SJSA1 (cell line): ENCODE measurements around the gene GALT. TPM values are rescaled to one million over a fixed set of nuclear protein-coding genes. Genes with fewer than 3 reads are reported as not detected.

ENCODE experiments used
- DNase-seq, 2 experiments: peaks; one replicate each; pipeline ENCODE4 v3.0.0-alpha.2; 2015 to 2020; ENCODE audit warnings: low spot score in 2 of 2, low read depth in 1 of 2
- H3K27ac ChIP-seq: fragments of 250-450 bp; sonication (Bioruptor Pico); 2 replicates; pipeline ENCODE4 v1.5.1; 2020; ENCODE audit warnings: mild to moderate bottlenecking, moderate library complexity
- H3K27me3 ChIP-seq: fragments of 250-450 bp; sonication (Bioruptor Pico); replicated peaks from 2 replicates; pipeline ENCODE4 v1.5.1; 2020; ENCODE audit warnings: mild to moderate bottlenecking, moderate library complexity
- H3K36me3 ChIP-seq: fragments of 250-450 bp; sonication (Bioruptor Pico); 2 replicates; pipeline ENCODE4 v1.5.1; 2020; ENCODE audit warnings: mild to moderate bottlenecking
- H3K4me1 ChIP-seq: fragments of 250-450 bp; sonication (Bioruptor Pico); replicated peaks from 2 replicates; pipeline ENCODE4 v1.6.1; 2021; ENCODE audit warnings: mild to moderate bottlenecking
- H3K4me3 ChIP-seq: fragments of 250-450 bp; sonication (Bioruptor Pico); 2 replicates; pipeline ENCODE4 v1.5.1; 2020; ENCODE audit warnings: mild to moderate bottlenecking
- H3K9me3 ChIP-seq: fragments of 250-450 bp; sonication (Bioruptor Pico); replicated peaks from 2 replicates; pipeline ENCODE4 v1.5.1; 2020; ENCODE audit warnings: mild to moderate bottlenecking
- total RNA-seq: library from RNA; depleted of rRNA; stranded (reverse); fragments of >200 nt; shearing (Covaris generic); gene quantifications from 2 replicates; pipeline ENCODE4 v1.2.3, GENCODE V29; 2014

The GALT gene
- total RNA-seq, 1 experiment from 2014 or later: 9.0 TPM

DNA sequence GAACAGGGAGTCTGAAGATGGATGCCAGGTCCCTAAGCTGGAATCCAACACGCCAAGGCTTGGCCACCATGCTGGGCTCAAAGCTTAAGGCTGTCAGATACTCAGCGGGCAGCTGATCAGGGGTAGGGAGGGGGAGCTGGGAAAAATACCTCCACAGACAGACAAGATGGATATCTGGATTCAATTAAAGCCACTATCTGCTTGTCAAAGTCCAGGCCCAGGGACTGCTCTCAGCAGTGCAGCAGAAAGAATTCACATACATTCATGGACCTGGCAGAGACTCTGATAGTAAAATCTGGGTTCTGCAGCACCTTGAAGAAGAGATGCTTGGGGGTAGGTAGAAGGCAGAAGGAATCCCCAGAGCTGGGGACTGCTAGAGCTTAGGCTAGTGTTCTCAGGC is 31.3 kb upstream of the GALT start:
- H3K36me3 ChIP-seq: peaks cover 5% of the 10 kb centered on the region
- no peak for DNase-seq
- no peaks in the 10 kb centered on the region for H3K9me3 ChIP-seq
- H3K4me3 ChIP-seq: no peak overlapping the region
- no peaks in the 10 kb centered on the region for H3K27me3 ChIP-seq
- no peak overlapping the region for H3K27ac ChIP-seq
- H3K4me1 ChIP-seq: peaks cover 16% of the 10 kb centered on the region

DNA sequence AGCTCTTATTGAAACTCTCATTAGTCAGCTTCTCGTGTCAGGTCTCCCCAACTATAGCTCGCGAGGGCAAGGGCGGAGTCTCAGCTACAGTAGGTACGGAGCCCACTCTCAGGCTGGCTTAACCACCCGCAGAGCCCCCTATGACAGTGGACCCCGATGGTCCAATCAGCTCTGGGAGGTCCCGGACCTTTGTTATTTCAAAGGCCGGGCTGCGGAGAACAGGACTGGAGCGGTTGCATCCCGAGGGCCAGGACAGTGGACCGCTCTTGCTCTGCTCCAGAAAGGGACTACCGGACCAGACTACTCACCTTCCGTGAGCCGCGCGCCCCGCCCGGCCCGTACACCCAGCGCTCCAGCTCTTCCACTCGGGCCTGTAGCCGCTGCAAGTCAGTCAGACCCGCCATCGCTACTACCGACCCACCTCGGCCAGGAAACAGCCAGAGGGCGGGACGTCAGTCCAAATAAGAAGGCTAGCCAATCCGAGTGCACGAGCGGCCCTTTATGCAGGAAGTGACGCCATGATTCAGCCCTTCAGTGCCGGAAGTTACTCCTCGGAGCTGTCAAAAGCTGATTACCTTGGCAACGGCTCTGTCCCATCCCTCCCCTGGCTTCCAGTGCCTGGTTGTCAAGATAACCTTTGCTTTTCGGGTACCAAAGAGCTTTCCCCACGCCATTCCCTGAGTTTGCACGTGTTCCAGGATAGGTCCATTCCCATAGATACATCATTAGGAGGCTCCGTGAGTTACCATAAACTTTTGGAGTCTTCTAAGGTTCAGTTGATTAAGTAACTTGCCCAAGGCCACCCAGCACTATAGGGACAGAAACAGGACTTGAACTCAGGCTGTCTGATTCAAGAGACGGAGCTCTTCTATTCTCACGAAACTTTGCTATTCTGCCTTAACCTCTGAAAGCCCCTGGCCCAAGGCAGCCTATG is 26.1 kb upstream of the GALT start, which contains the start of gene DCTN3:
Gene DCTN3, minus strand, starts transcription at position 435 of the 934 bp plus-strand sequence. Its CDS starts 31 bp downstream, at position 404.
- Histone ChIP-seq H3K36me3 (peaks cover 7% of the 10 kb centered on the region), H3K27ac (peak within 1 kb of the TSS; percentile 16; the same call in 1 of the 2 replicates), H3K4me1 (0 out of 2 replicates have a peak, but pooled peaks cover 3% of the 10 kb centered on the region), H3K27me3 (no peaks in the 10 kb centered on the region), H3K4me3 (peak within 1 kb of the TSS; percentile 67), H3K9me3 (no peaks in the 10 kb centered on the region)
- DNase-seq: peak; percentile 61 to 86

DNA sequence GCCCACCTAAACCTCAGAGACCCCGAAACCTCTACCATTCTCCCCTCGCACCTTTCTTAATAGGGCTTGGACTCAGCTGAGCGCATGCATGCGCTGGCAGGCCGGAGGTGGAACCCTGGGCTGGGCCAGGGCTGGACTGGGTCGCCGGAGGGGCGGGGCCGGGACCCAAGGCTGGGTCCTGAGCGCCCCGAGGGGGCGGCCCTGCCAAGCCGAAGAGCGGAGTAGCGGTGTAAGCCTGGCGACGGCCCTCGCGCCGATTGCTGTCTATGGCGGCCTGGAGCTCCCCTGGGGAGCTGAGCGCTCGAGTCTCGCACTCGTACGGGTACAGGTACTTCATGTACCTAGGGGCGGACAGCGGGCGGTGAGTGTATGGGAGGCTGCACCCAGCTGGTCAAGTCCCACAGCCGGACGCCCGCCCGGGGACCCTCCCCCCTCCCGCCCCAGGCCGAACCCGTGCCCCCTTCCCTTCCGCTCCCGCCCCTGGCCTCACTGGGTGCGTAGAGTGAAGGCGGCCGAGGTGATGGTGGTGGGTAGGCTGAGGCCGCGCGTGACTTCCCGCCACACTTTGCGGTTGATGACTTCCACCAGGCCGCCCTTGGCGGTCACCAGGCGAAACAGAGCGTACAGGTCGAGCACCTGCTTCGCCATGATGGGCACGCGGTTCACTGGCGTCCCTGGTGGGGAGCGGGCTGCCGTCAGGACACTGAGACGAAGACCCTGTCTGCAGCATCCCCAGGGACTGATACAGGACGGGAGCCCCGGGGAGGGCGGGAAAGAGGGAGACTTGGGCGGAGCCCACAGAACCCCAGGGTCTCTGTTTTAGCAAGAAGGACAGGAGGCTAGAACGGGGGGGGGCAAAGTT is 22.9 kb upstream of the GALT start:
- 0 out of 2 replicates have a peak, but pooled peaks cover 5% of the 10 kb centered on the region for H3K4me1 ChIP-seq
- H3K9me3 ChIP-seq: no peaks in the 10 kb centered on the region
- H3K27ac ChIP-seq: no peak overlapping the region
- no peak overlapping the region for H3K4me3 ChIP-seq
- H3K27me3 ChIP-seq: peaks cover 16% of the 10 kb centered on the region
- peaks cover 3% of the 10 kb centered on the region; the same call in 1 of the 2 replicates for H3K36me3 ChIP-seq
- DNase-seq: no peak

DNA sequence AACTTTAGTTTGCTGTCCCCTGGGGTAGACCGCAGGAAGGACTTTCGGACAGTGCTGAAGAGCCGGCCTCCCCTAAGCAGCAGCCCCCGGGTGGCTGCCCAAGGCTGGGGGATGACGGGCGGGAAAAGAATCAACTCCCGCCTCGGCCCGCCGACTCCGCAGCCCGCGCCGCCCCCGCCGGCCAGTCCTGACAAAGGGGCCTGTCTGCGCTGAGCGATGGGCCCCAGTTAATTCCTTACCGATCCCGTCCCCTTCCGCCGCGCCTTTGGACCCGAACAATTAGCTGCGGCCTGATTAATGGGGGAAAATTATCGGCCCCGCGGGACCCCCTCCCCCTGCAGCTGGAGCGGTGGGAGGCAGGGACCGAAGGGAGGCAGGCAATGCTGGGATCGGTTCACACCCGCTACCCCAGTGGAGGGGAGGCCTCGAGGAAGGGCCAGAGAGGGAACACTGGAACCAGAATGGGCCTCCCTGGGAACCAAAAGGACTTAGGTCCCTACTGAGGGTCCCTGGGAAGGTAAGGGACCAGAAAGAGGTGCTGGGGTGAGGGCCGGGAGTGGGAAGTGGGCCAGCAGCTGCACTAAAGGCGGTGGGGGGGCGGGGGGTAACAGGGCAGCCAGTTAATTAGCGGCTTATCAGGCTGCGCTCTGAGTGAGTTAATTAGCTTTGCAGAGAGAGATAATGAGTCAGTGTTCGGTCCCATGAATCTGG is 21.8 kb upstream of the GALT start:
- no peak overlapping the region for H3K4me3 ChIP-seq
- peaks cover 3% of the 10 kb centered on the region; the same call in 1 of the 2 replicates for H3K36me3 ChIP-seq
- H3K4me1 ChIP-seq: 0 out of 2 replicates have a peak, but pooled peaks cover 3% of the 10 kb centered on the region
- peaks cover 26% of the 10 kb centered on the region for H3K27me3 ChIP-seq
- DNase-seq: no peak
- H3K9me3 ChIP-seq: no peaks in the 10 kb centered on the region
- no peak overlapping the region for H3K27ac ChIP-seq

DNA sequence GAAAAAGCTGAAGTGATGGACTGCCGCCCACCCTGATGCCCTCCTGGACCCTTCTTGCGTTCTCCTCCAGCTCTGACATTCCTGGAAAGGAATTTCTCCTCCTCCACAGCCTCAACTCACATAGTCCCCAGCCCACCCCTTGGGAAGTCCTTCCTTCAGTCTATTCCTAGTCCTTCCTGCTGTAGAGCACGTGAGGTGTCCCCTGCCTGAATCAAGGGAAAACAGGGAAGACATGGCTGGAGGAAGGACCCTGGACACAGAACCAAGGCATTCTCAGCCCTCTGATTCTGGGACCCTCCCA is 21.3 kb upstream of the GALT start:
- Histone ChIP-seq H3K4me1 (0 out of 2 replicates have a peak, but pooled peaks cover 3% of the 10 kb centered on the region), H3K27ac (no peak overlapping the region), H3K4me3 (no peak overlapping the region), H3K36me3 (peaks cover 1% of the 10 kb centered on the region; the same call in 1 of the 2 replicates), H3K9me3 (no peaks in the 10 kb centered on the region), H3K27me3 (peaks cover 27% of the 10 kb centered on the region)
- no peak for DNase-seq

DNA sequence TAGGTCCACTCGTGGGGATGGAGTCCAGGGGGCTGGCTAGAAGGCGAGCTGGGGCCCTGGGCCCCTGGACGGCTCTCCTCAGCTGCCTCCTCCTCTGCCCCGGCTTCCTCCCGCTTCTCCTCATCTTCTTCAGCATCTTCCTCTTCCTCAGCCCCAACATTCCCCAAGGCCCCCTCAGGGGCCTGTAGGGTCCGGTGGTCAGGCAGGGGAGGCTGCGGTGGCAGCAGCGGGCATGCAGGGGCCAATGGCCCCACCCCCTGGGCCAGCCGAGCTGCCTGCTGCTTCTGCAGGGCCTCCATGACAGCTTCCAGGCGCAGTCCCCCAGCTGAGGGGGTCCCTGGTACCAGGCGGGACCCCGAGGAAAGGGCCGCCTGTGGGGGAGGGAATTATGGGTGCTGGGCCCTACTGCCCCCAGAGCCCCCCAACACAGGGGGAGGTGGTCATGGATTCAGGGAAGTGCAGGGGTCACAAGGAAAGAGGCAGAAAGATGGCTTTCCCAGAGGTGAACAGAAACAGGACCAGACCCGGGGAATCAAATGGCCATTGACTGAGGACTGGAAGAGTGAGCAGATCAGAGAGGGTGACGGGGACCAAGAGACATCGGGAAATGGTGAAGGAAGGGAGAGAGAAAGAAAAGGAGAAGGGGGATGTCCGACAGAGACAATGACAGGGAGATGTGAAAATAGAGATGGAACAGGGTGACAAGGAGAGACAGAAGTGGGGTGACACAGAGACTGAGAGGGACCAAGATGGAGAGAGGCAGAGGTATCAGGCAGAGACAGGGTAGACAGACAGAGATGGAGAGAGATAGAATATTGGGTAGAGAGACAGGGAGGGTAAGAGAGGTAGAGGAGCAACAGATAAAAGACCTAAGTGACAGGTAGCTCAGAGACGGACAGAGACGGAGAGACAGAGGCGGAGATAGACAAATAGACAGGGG is 18.5 kb upstream of the GALT start:
- Histone ChIP-seq H3K27ac (no peak overlapping the region), H3K4me3 (no peak overlapping the region), H3K27me3 (peaks cover 27% of the 10 kb centered on the region), H3K4me1 (0 out of 2 replicates have a peak, but pooled peaks cover 3% of the 10 kb centered on the region), H3K36me3 (no peaks in the 10 kb centered on the region), H3K9me3 (no peaks in the 10 kb centered on the region)
- DNase-seq: no peak

DNA sequence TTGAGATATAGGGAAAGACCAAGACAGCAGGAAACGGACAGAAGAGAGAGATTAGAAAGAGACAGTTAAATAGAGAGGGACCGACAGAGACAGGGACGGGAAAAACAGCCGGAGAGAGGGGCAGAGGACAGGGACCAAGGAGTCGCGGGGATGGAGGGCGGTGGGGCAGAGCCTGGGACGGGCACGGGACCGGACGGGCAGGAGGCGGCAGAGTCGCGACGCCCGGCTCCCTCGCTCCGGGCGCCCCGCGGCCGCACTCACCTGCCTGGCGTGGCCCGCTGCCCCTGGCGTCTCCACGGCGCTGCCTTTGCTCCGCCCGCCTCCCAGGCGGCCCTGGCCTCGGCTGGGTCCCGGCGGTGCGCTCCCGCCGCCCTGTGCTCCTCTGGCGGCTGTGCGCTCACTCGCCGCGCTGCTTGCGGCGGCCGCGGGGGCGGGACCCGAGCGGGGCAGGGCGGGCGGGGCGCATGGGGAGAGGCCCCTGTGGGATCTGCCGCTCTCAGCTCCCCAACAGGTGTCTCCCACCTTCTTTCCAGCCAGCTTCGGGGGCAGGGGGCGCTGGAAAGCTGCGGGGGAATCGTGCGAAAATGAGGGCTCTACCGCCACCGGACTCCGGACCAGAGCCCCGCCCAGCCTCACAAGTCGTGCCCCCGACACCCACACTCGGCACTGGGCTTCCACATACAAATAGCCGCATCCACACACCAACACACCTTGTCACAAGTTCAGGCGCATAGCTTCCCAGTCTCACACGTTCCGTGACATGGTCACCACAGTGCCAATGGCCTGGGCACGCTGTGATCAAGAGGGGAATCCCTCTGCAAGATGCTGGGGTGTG is 17.6 kb upstream of the GALT start, which contains the start of gene ARID3C:
Gene ARID3C, minus strand, starts transcription at position 411 of the 835 bp plus-strand sequence. CDS start 1,052 bp downstream, outside the sequence.
- no peak for DNase-seq
- Histone ChIP-seq H3K9me3 (no peaks in the 10 kb centered on the region), H3K36me3 (no peaks in the 10 kb centered on the region), H3K27me3 (peaks cover 27% of the 10 kb centered on the region), H3K4me3 (no peak within 1 kb of the TSS), H3K4me1 (0 out of 2 replicates have a peak, but pooled peaks cover 3% of the 10 kb centered on the region), H3K27ac (no peak within 1 kb of the TSS)

DNA sequence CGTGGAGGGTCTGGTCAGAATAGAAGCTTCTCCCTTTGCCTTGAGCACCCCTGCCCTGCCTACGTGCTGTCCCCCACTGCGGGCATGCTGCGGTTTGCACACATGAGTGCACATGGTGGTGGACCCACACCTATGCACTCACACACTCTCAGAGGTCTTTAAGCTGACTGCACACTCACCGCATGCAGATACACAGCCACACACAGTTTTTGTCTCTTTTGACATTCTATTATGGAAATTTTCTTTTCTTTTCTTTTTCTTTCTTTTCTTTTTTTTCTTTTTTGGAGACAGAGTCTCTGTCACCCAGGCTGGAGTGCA is 17.0 kb upstream of the GALT start:
- Histone ChIP-seq H3K9me3 (no peaks in the 10 kb centered on the region), H3K36me3 (no peaks in the 10 kb centered on the region), H3K27ac (no peak overlapping the region), H3K4me3 (no peak overlapping the region), H3K27me3 (peaks cover 27% of the 10 kb centered on the region), H3K4me1 (0 out of 2 replicates have a peak, but pooled peaks cover 3% of the 10 kb centered on the region)
- no peak for DNase-seq

DNA sequence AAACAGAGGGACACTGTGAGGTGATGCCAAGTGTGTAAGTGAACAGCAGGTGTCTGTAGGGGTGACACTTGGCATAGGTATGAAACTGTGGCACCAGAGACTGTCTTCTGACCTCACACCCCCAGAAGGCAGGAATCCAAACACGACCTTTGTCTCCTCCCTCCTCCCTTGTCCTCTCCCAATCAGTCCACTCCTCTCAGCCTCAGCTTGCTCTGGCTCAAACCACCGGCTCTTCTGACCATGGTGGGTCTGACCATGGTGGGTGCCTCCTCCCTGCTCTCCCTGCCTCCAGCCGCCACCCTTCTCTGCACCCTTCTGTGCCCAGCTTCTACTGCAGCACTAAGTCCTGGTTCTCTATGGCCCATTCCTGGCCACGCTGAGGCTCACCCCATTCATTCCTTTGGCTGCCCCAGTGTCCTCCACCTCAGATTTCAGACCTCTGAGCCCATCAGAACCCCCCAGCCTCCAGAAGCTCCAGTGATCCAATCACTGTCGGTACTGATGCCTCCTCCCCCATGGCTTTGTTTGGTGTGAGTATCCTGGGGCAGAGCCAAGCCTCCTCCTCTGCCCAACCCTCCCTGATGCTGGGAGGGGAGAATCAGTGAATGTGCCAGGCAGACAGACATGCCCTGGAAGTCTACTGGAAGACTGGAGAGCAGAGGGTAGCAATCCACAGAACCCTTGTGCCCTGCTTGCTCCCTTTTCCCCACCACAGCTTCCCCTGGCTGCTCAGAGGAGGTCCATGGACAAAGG is 15.9 kb upstream of the GALT start:
- no peak for DNase-seq
- Histone ChIP-seq H3K9me3 (no peaks in the 10 kb centered on the region), H3K27me3 (peaks cover 27% of the 10 kb centered on the region), H3K27ac (no peak overlapping the region), H3K4me1 (0 out of 2 replicates have a peak, but pooled peaks cover 3% of the 10 kb centered on the region), H3K4me3 (no peak overlapping the region), H3K36me3 (no peaks in the 10 kb centered on the region)

DNA sequence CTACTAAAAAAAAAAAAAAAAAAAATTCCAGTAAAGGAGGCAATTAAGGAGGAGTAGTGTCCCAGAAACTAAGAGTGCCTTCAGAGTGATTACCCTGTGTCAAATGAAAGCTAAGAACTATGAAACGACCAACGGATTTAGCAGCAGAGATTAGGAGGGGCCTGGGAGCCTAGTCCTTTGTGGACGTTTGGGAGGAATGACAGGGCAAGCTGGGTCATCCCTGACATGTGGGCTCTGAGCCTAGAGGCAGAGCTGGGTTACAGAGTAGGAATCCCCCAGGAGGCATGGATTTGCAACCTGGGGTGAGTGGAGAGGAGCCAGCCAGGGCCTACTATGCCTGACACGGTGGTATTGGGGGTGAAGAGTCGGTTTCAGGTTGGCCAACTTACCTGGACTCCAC is 13.3 kb upstream of the GALT start:
- H3K36me3 ChIP-seq: no peaks in the 10 kb centered on the region
- no peak overlapping the region for H3K4me3 ChIP-seq
- H3K27ac ChIP-seq: no peak overlapping the region
- no peaks in the 10 kb centered on the region for H3K9me3 ChIP-seq
- H3K27me3 ChIP-seq: peaks cover 15% of the 10 kb centered on the region; the same call in 1 of the 2 replicates
- DNase-seq: no peak
- peaks cover 15% of the 10 kb centered on the region for H3K4me1 ChIP-seq

DNA sequence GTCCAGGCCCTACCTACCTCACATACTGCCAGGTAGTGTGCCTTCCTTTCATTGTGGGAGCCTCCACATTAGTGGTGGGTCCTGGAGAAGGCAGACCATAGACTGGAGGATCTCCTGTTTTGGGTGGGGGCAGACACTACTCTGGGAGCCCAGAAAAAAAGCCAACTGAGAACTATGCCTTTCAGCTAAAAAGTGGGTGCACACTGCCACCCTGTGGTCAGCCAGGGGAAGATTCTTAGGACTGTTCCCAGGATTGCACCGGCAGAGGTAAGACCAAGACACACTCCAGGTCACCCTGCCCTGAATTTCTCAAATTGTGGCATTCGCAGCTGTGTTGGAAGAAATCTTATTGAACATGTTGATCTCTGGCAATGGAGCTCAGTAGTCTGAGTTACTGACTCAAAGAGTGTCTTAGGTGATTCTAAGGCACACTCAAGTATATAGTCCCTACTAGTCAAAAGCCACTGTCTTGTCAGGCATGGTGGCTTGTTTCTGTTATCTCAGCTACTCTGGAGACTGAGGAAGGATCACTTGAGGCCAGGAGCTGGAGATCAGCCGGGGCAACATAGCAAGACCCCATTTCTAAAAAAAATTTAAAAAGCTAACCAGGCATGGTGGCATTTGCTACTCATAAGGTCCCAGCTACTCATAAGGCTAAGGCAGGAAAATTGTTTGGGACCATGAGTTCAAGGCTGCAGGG is 12.5 kb upstream of the GALT start:
- Histone ChIP-seq H3K4me1 (peaks cover 15% of the 10 kb centered on the region), H3K9me3 (no peaks in the 10 kb centered on the region), H3K4me3 (no peak overlapping the region), H3K27me3 (peaks cover 7% of the 10 kb centered on the region; the same call in 1 of the 2 replicates), H3K36me3 (no peaks in the 10 kb centered on the region), H3K27ac (no peak overlapping the region)
- DNase-seq: peak; percentile 26 to 48
